KBM-7 (cell line): ENCODE results near the gene PCDHB14.

Source experiments
- DNase-seq: peaks from one replicate; pipeline ENCODE4 v3.0.0-alpha.2; 2015
- in situ Hi-C: fragments of 300-500 bp; cut with MboI; formaldehyde crosslinking; loops from 2 replicates; pipeline ENCODE4 v1.14.3; 2020; ENCODE audit warnings: low sequenced_read_pairs, low pct_unique_long_range_greater_than_20kb, mixed read lengths

The PCDHB14 gene

GRCh38 chr5:141258948-141259347 is 35.8 kb downstream of the PCDHB14 start:
- in situ Hi-C loops = no loop called here
- no peak for DNase-seq

- in situ Hi-C loops = no loop called here
- peak; percentile 35 for DNase-seq
These were observed 37.5 kb downstream of the PCDHB14 start for GRCh38 chr5:141260458-141261237.

- in situ Hi-C loops = no loop called here
- DNase-seq = no peak
These were observed 38.0 kb downstream of the PCDHB14 start for GRCh38 chr5:141261238-141261546.

- no peak for DNase-seq
- in situ Hi-C loops = no loop called here
These were observed 46.1 kb downstream of the PCDHB14 start for GRCh38 chr5:141269195-141269594.

GRCh38 chr5:141272906-141273305 is 49.8 kb downstream of the PCDHB14 start:
- in situ Hi-C loops = no loop called here
- DNase-seq = peak; percentile 21
